Type B pancreatic cell (in vitro differentiated cells): ENCODE results near the gene MACO1. TPM values are rescaled to one million over a fixed set of nuclear protein-coding genes. Genes with fewer than 3 reads are reported as not detected.

Experiments used
- DNase-seq: peaks from one replicate; pipeline ENCODE4 v3.0.0; 2021; ENCODE audit warnings: mixed read lengths; ENCODE audit not compliant: unreplicated experiment; ENCODE audit errors: extremely low spot score
- H3K27ac Mint-ChIP-seq: 2 replicates; pipeline ENCODE4 v1.8.0; 2021; ENCODE audit warnings: mild to moderate bottlenecking, mixed read lengths
- H3K27me3 Mint-ChIP-seq: 2 replicates; pipeline ENCODE4 v1.8.0; 2021; ENCODE audit warnings: mixed read lengths
- H3K36me3 Mint-ChIP-seq: 2 replicates; pipeline ENCODE4 v1.8.0; 2021; ENCODE audit warnings: mixed read lengths
- H3K4me1 Mint-ChIP-seq: one replicate; pipeline ENCODE4 v1.8.0; 2021; ENCODE audit warnings: mixed read lengths; ENCODE audit not compliant: unreplicated experiment
- H3K4me3 Mint-ChIP-seq: 2 replicates; pipeline ENCODE4 v1.8.0; 2021; ENCODE audit warnings: mild to moderate bottlenecking, mixed read lengths
- H3K9me3 Mint-ChIP-seq: 2 replicates; pipeline ENCODE4 v1.8.0; 2021; ENCODE audit warnings: mixed read lengths
- CTCF ChIP-seq: fragments of 200-600 bp; sonication (generic); conservative IDR thresholded peaks from 2 replicates; pipeline ENCODE4 v1.5.0; 2021; ENCODE audit warnings: antibody characterized with exemption, mild to moderate bottlenecking
- total RNA-seq: library from RNA; stranded (reverse); gene quantifications from 2 replicates; pipeline ENCODE4 v1.2.1, GENCODE V29; 2021; ENCODE audit warnings: low replicate concordance

Gene MACO1
- total RNA-seq, 1 donor from 2014 or later: 22.0 TPM

GRCh38 chr1:25533775-25534409 is 103.2 kb downstream of the MACO1 start:
- TF ChIP-seq CTCF: no peak
- H3K4me1 Mint-ChIP-seq: no peaks in the 10 kb centered on the region

GRCh38 chr1:25534410-25534788 is 103.7 kb downstream of the MACO1 start:
- Mint-ChIP-seq H3K27ac (no peak overlapping the region), H3K9me3 (no peaks in the 10 kb centered on the region), H3K36me3 (no peaks in the 10 kb centered on the region), H3K4me1 (no peaks in the 10 kb centered on the region), H3K4me3 (no peak overlapping the region), H3K27me3 (peaks cover 6% of the 10 kb centered on the region)
- DNase-seq: no peak
- TF ChIP-seq CTCF: no peak

More at GRCh38 chr1:25533775-25534409, 103.2 kb downstream of the MACO1 start:
- H3K27ac Mint-ChIP-seq: no peak overlapping the region
- H3K4me3 Mint-ChIP-seq: no peak overlapping the region
- no peak for DNase-seq
- no peaks in the 10 kb centered on the region for H3K9me3 Mint-ChIP-seq
- no peaks in the 10 kb centered on the region for H3K36me3 Mint-ChIP-seq
- peaks cover 6% of the 10 kb centered on the region for H3K27me3 Mint-ChIP-seq

- H3K27me3 Mint-ChIP-seq: peaks cover 8% of the 10 kb centered on the region
- TF ChIP-seq CTCF: no peak
- no peaks in the 10 kb centered on the region for H3K9me3 Mint-ChIP-seq
- DNase-seq: no peak
- H3K4me1 Mint-ChIP-seq: no peaks in the 10 kb centered on the region
- no peaks in the 10 kb centered on the region for H3K36me3 Mint-ChIP-seq
- no peak overlapping the region for H3K4me3 Mint-ChIP-seq
- no peak overlapping the region for H3K27ac Mint-ChIP-seq
These were observed 105.4 kb downstream of the MACO1 start for GRCh38 chr1:25536124-25536523.

- Mint-ChIP-seq H3K27me3 (peaks cover 13% of the 10 kb centered on the region), H3K36me3 (no peaks in the 10 kb centered on the region), H3K9me3 (no peaks in the 10 kb centered on the region), H3K4me3 (no peak overlapping the region), H3K27ac (no peak overlapping the region), H3K4me1 (peaks cover 3% of the 10 kb centered on the region)
- DNase-seq: no peak
- no peak for TF ChIP-seq CTCF
These were observed 106.6 kb downstream of the MACO1 start for GRCh38 chr1:25537153-25537831.

GRCh38 chr1:25538191-25538767 is 107.6 kb downstream of the MACO1 start:
- Mint-ChIP-seq H3K27ac (no peak overlapping the region), H3K4me3 (no peak overlapping the region)

More at GRCh38 chr1:25538191-25538767, 107.6 kb downstream of the MACO1 start:
- Mint-ChIP-seq H3K9me3 (no peaks in the 10 kb centered on the region), H3K27me3 (peaks cover 13% of the 10 kb centered on the region), H3K36me3 (no peaks in the 10 kb centered on the region), H3K4me1 (peaks cover 4% of the 10 kb centered on the region)
- TF ChIP-seq CTCF: no peak
- no peak for DNase-seq
